NCI-H1436 (cell line): ENCODE data around the gene DHCR7.

Experiments used
- DNase-seq: peaks from one replicate; lab custom pipeline; 2025; lab: John Stamatoyannopoulos, UW

The DHCR7 gene

GRCh38 chr11:71448257-71449171 is at the start of gene DHCR7:
DHCR7 (minus strand) TSS chr11:71448393; CDS start chr11:71444952, 3,441 bp downstream.
- DNase-seq, result peak; percentile 91

- DNase-seq, result no peak
Observed at GRCh38 chr11:71496421-71496820, 48.2 kb upstream of the DHCR7 start.

GRCh38 chr11:71495286-71496230 is 47.4 kb upstream of the DHCR7 start:
- DNase-seq, result no peak

GRCh38 chr11:71491940-71492339 is 43.7 kb upstream of the DHCR7 start:
- no peak for DNase-seq

GRCh38 chr11:71491531-71491930 is 43.3 kb upstream of the DHCR7 start:
- DNase-seq, result no peak

GRCh38 chr11:71490731-71491390 is 42.7 kb upstream of the DHCR7 start:
- no peak for DNase-seq

- no peak for DNase-seq
Observed at GRCh38 chr11:71490044-71490730, 42.0 kb upstream of the DHCR7 start.

GRCh38 chr11:71489311-71490043 is 41.3 kb upstream of the DHCR7 start:
- no peak for DNase-seq

- DNase-seq, result no peak
Observed at GRCh38 chr11:71488681-71489270, 40.6 kb upstream of the DHCR7 start.

- no peak for DNase-seq
Observed at GRCh38 chr11:71486320-71486719, 38.1 kb upstream of the DHCR7 start.

- DNase-seq, result no peak
Observed at GRCh38 chr11:71485466-71485865, 37.3 kb upstream of the DHCR7 start.

- DNase-seq, result no peak
Observed at GRCh38 chr11:71485063-71485399, 36.8 kb upstream of the DHCR7 start.

GRCh38 chr11:71484248-71485062 is 36.3 kb upstream of the DHCR7 start:
- no peak for DNase-seq

GRCh38 chr11:71483692-71484091 is 35.5 kb upstream of the DHCR7 start:
- no peak for DNase-seq

GRCh38 chr11:71482746-71483364 is 34.7 kb upstream of the DHCR7 start:
- no peak for DNase-seq

- no peak for DNase-seq
Observed at GRCh38 chr11:71482216-71482615, 34.0 kb upstream of the DHCR7 start.

- DNase-seq, result no peak
Observed at GRCh38 chr11:71481101-71481960, 33.1 kb upstream of the DHCR7 start.

- no peak for DNase-seq
Observed at GRCh38 chr11:71478528-71478840, 30.3 kb upstream of the DHCR7 start.
